Mesenchymal stem cell (in vitro differentiated cells and primary cell): ENCODE data around the gene PICALM.
A peak's percentile ranks its signal among the peaks of the same experiment; 100 is the strongest.

ENCODE experiments used
- DNase-seq: peaks from one replicate; pipeline ENCODE4 v3.0.0-alpha.2; 2013
- H2AFZ ChIP-seq: one replicate; pipeline ENCODE4 v1.6.1; 2013; ENCODE audit warnings: low read depth, mild to moderate bottlenecking, control low read depth, inconsistent platforms, low read length, moderate library complexity
- H2AK5ac ChIP-seq: 2 replicates; pipeline ENCODE4 v1.6.1; 2013; ENCODE audit warnings: low read length, moderate library complexity, mild to moderate bottlenecking, inconsistent platforms; ENCODE audit not compliant: severe bottlenecking
- H2BK120ac ChIP-seq: one replicate; pipeline ENCODE4 v1.6.1; 2013; ENCODE audit warnings: low read depth, mild to moderate bottlenecking, inconsistent platforms, low read length, moderate library complexity
- H2BK12ac ChIP-seq, 2 experiments: one replicate each; pipeline ENCODE4 v1.6.1; 2013; ENCODE audit warnings: inconsistent platforms in 2 of 2, low read length in 2 of 2, mild to moderate bottlenecking in 2 of 2, moderate library complexity in 2 of 2, control low read depth in 1 of 2
- H2BK15ac ChIP-seq: one replicate; pipeline ENCODE4 v1.6.1; 2013; ENCODE audit warnings: mild to moderate bottlenecking, low read depth, inconsistent platforms; ENCODE audit not compliant: poor library complexity, severe bottlenecking
- H2BK5ac ChIP-seq: 2 replicates; pipeline ENCODE4 v1.6.1; 2013; ENCODE audit warnings: low read depth, mild to moderate bottlenecking, low read length, control low read depth, inconsistent platforms; ENCODE audit not compliant: poor library complexity, severe bottlenecking
- H3K14ac ChIP-seq, 2 experiments: one replicate each; pipeline ENCODE4 v1.6.1; 2013; ENCODE audit warnings: inconsistent platforms in 2 of 2, low read length in 2 of 2, control low read depth in 1 of 2, mild to moderate bottlenecking in 1 of 2, moderate library complexity in 1 of 2
- H3K18ac ChIP-seq, 2 experiments: one replicate each; pipeline ENCODE4 v1.6.1; 2013; ENCODE audit warnings: inconsistent platforms in 2 of 2, low read length in 2 of 2, control low read depth in 1 of 2, low read depth in 1 of 2, mild to moderate bottlenecking in 1 of 2
- H3K23ac ChIP-seq, 2 experiments: one replicate each; pipeline ENCODE4 v1.6.1; 2013; ENCODE audit warnings: inconsistent platforms in 2 of 2, low read length in 2 of 2, mild to moderate bottlenecking in 2 of 2, moderate library complexity in 2 of 2, control low read depth in 1 of 2
- H3K27ac ChIP-seq: 2 replicates; pipeline ENCODE4 v1.5.1; 2013; ENCODE audit warnings: mild to moderate bottlenecking, moderate library complexity, low read length, control low read depth, inconsistent platforms; ENCODE audit not compliant: poor library complexity, severe bottlenecking
- H3K27me3 ChIP-seq, 2 experiments: 2 replicates each; pipeline versions ENCODE4 v1.6.1 to v1.7.0; 2013; ENCODE audit warnings: low read length in 2 of 2, mild to moderate bottlenecking in 2 of 2, moderate library complexity in 2 of 2, control low read depth in 1 of 2, inconsistent platforms in 1 of 2; ENCODE audit not compliant: control insufficient read depth in 1 of 2, insufficient read depth in 1 of 2
- H3K36me3 ChIP-seq, 2 experiments: 2 replicates each; pipeline versions ENCODE4 v1.6.1 to v1.7.0; 2013; ENCODE audit warnings: low read length in 2 of 2, control low read depth in 1 of 2, inconsistent platforms in 1 of 2, low read depth in 1 of 2, mild to moderate bottlenecking in 1 of 2; ENCODE audit not compliant: insufficient read depth in 2 of 2, control insufficient read depth in 1 of 2
- H3K4ac ChIP-seq, 2 experiments: one replicate each; pipeline ENCODE4 v1.6.1; 2013; ENCODE audit warnings: inconsistent platforms in 2 of 2, low read length in 2 of 2, mild to moderate bottlenecking in 2 of 2, moderate library complexity in 2 of 2, control low read depth in 1 of 2, low read depth in 1 of 2
- H3K4me1 ChIP-seq: 2 replicates; pipeline ENCODE4 v1.6.1; 2013; ENCODE audit warnings: low read depth, low read length, control low read depth; ENCODE audit not compliant: control insufficient read depth, insufficient read depth
- H3K4me2 ChIP-seq: 2 replicates; pipeline ENCODE4 v1.6.1; 2013; ENCODE audit warnings: low read length, mild to moderate bottlenecking, inconsistent platforms; ENCODE audit not compliant: poor library complexity, severe bottlenecking
- H3K4me3 ChIP-seq, 2 experiments: 2 replicates each; pipeline versions ENCODE4 v1.5.1 to v1.7.0; 2013; ENCODE audit warnings: low read length in 2 of 2, mild to moderate bottlenecking in 2 of 2, control low read depth in 1 of 2, low read depth in 1 of 2; ENCODE audit not compliant: insufficient read depth in 1 of 2
- H3K79me1 ChIP-seq: replicated peaks from 2 replicates; pipeline ENCODE4 v1.6.1; 2013; ENCODE audit warnings: mild to moderate bottlenecking, control low read depth, low read length, inconsistent platforms; ENCODE audit not compliant: poor library complexity, severe bottlenecking
- H3K9ac ChIP-seq: 2 replicates; pipeline ENCODE4 v1.7.0; 2013; ENCODE audit warnings: mild to moderate bottlenecking, low read length, moderate library complexity
- H3K9me3 ChIP-seq: 2 replicates; pipeline ENCODE4 v1.7.0; 2013; ENCODE audit warnings: mild to moderate bottlenecking, low read length; ENCODE audit not compliant: control insufficient read depth
- H4K8ac ChIP-seq: one replicate; pipeline ENCODE4 v1.6.1; 2013; ENCODE audit warnings: inconsistent platforms, mild to moderate bottlenecking, low read length, moderate library complexity
- H4K91ac ChIP-seq: one replicate; pipeline ENCODE4 v1.6.1; 2013; ENCODE audit warnings: mild to moderate bottlenecking, low read length, inconsistent platforms
- WGBS: methylation state at CpG from one replicate; pipeline ENCODE4 v1.1.7; 2013; ENCODE audit warnings: mixed read lengths; 5-methylcytosine and 5-hydroxymethylcytosine counted together

Gene PICALM

GRCh38 chr11:85913513-85913912 lies 155.4 kb downstream of the PICALM start:
- Histone ChIP-seq H3K27me3 (no peaks in the 10 kb centered on the region), H2BK15ac (no peak overlapping the region), H4K8ac (no peak overlapping the region), H3K27ac (no peak overlapping the region), H2BK12ac (no peak overlapping the region), H2AFZ (no peak overlapping the region), H3K9ac (no peak overlapping the region), H3K9me3 (peaks cover 4% of the 10 kb centered on the region), H2BK5ac (no peak overlapping the region), H3K4me3 (no peak overlapping the region), H2BK120ac (no peak overlapping the region), H3K36me3 (no peaks in the 10 kb centered on the region), H3K23ac (no peak overlapping the region), H3K14ac (no peak overlapping the region), H3K18ac (no peak overlapping the region), H3K4ac (no peak overlapping the region), H3K4me1 (peaks cover 1% of the 10 kb centered on the region), H2AK5ac (no peak overlapping the region), H3K4me2 (no peak overlapping the region), H3K79me1 (no peaks in the 10 kb centered on the region), H4K91ac (no peak overlapping the region)
- no peak for DNase-seq

GRCh38 chr11:85912414-85912813 lies 156.5 kb downstream of the PICALM start:
- Histone ChIP-seq H3K27ac (no peak overlapping the region), H3K79me1 (no peaks in the 10 kb centered on the region), H2BK15ac (no peak overlapping the region), H3K27me3 (no peaks in the 10 kb centered on the region), H3K14ac (no peak overlapping the region), H3K9me3 (peaks cover 4% of the 10 kb centered on the region), H3K18ac (no peak overlapping the region), H2BK120ac (no peak overlapping the region), H2BK5ac (no peak overlapping the region), H3K9ac (no peak overlapping the region), H2AK5ac (no peak overlapping the region), H3K4me3 (no peak overlapping the region), H4K8ac (no peak overlapping the region), H3K36me3 (no peaks in the 10 kb centered on the region), H2BK12ac (no peak overlapping the region), H2AFZ (peak overlapping the region; percentile 23), H4K91ac (no peak overlapping the region), H3K4me1 (peaks cover 1% of the 10 kb centered on the region), H3K4me2 (no peak overlapping the region), H3K4ac (no peak overlapping the region), H3K23ac (no peak overlapping the region)
- DNase-seq, result no peak
- WGBS, result 87% methylated on average over 2 of the region's 2 CpGs
